SK-N-SH treated with all-trans-retinoic acid at 6 μM for 48 hours (cell line): ENCODE data around the gene AMOTL2.

Experiments used
- CSDC2 ChIP-seq: fragments of 250-450 bp; sonication (Bioruptor Pico); IDR thresholded peaks from 2 replicates; pipeline ENCODE4 v1.5.0; 2020; ENCODE audit warnings: mild to moderate bottlenecking, moderate library complexity
- ESRRG ChIP-seq: fragments of 250-450 bp; sonication (Bioruptor Pico); IDR thresholded peaks from 2 replicates; pipeline ENCODE4 v1.6.1; 2021; ENCODE audit warnings: mild to moderate bottlenecking
- ZC3H10 ChIP-seq: fragments of 250-450 bp; sonication (Bioruptor Pico); IDR thresholded peaks from 2 replicates; pipeline ENCODE4 v1.5.1; 2021; ENCODE audit warnings: mild to moderate bottlenecking, moderate library complexity
- ZFP30 ChIP-seq: fragments of 450-650 bp; formaldehyde crosslinking; IDR thresholded peaks from 2 replicates; pipeline ENCODE4 v1.5.0; 2022; ENCODE audit warnings: mild to moderate bottlenecking, moderate library complexity
- ZNF8 ChIP-seq: fragments of 450-650 bp; formaldehyde crosslinking; IDR thresholded peaks from 2 replicates; pipeline ENCODE4 v1.5.0; 2020; ENCODE audit warnings: mild to moderate bottlenecking, moderate library complexity
- TF ChIP-seq, protein P1 (sequence below): fragments of 250-450 bp; sonication (Bioruptor Pico); IDR thresholded peaks from 2 replicates; pipeline ENCODE4 v1.8.0; 2020; ENCODE audit warnings: mild to moderate bottlenecking, moderate library complexity, borderline replicate concordance

- TF ChIP-seq, protein P1, sequence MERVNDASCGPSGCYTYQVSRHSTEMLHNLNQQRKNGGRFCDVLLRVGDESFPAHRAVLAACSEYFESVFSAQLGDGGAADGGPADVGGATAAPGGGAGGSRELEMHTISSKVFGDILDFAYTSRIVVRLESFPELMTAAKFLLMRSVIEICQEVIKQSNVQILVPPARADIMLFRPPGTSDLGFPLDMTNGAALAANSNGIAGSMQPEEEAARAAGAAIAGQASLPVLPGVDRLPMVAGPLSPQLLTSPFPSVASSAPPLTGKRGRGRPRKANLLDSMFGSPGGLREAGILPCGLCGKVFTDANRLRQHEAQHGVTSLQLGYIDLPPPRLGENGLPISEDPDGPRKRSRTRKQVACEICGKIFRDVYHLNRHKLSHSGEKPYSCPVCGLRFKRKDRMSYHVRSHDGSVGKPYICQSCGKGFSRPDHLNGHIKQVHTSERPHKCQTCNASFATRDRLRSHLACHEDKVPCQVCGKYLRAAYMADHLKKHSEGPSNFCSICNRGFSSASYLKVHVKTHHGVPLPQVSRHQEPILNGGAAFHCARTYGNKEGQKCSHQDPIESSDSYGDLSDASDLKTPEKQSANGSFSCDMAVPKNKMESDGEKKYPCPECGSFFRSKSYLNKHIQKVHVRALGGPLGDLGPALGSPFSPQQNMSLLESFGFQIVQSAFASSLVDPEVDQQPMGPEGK (CRISPR knock-in tag), result no peak
- TF ChIP-seq ZFP30 (CRISPR knock-in tag) (no peak), CSDC2 (CRISPR knock-in tag) (no peak), ZNF8 (CRISPR knock-in tag) (no peak), ESRRG (CRISPR knock-in tag) (no peak), ZC3H10 (no peak)
Observed at GRCh38 chr3:134378818-134379217, 4.6 kb upstream of the AMOTL2 start.
